Esophagus squamous epithelium (tissue), 5 donors: ENCODE measurements around the gene TAB2. TPM values are rescaled to one million over a fixed set of nuclear protein-coding genes. Genes with fewer than 3 reads are reported as not detected.

Source experiments
- DNase-seq: peaks from one replicate; lab custom pipeline; 2025; lab: John Stamatoyannopoulos, UW
- H3K27ac ChIP-seq, 4 donors: fragments of 200-600 bp; sonication (generic); one replicate each; pipeline ENCODE4 v1.5.1; 2016 to 2019; ENCODE audit warnings: mild to moderate bottlenecking in 1 of 4
- H3K27me3 ChIP-seq, 4 donors: fragments of 200-600 bp; sonication (generic); 1 replicate in 3 of 4; 2 replicates in 1 of 4; pipeline versions ENCODE4 v1.5.1 to v1.6.0; 2017 to 2021; ENCODE audit warnings: antibody characterized with exemption in 1 of 4
- H3K36me3 ChIP-seq, 3 donors: fragments of 200-600 bp; sonication (generic); one replicate each; pipeline ENCODE4 v1.5.1; 2016 to 2019
- H3K4me1 ChIP-seq, 3 donors: fragments of 200-600 bp; sonication (generic); one replicate each; pipeline ENCODE4 v1.5.1; 2017 to 2019
- H3K4me3 ChIP-seq, 4 donors: fragments of 200-600 bp; sonication (generic); 1 replicate in 3 of 4; 2 replicates in 1 of 4; pipeline ENCODE4 v1.5.1; 2016 to 2019; ENCODE audit warnings: mild to moderate bottlenecking in 2 of 4, moderate library complexity in 1 of 4
- H3K9me3 ChIP-seq, 3 donors: fragments of 200-600 bp; sonication (generic); one replicate each; pipeline ENCODE4 v1.5.1; 2016 to 2019
- CTCF ChIP-seq, 6 experiments: fragments of 450-650 bp in 4 of 6; fragments of 200-600 bp in 2 of 6; sonication (generic) in 2 of 6; IDR thresholded peaks; one replicate each; pipeline ENCODE4 v1.5.1; 2016 to 2019; ENCODE audit warnings: antibody characterized with exemption in 6 of 6, mild to moderate bottlenecking in 4 of 6, moderate library complexity in 4 of 6
- POLR2A ChIP-seq, 4 donors: fragments of 450-650 bp; IDR thresholded peaks; one replicate each; pipeline ENCODE4 v1.6.1; 2017; ENCODE audit warnings: antibody characterized with exemption in 4 of 4, mild to moderate bottlenecking in 4 of 4, moderate library complexity in 3 of 4
- WGBS, 2 donors: methylation state at CpG; one replicate each; pipeline ENCODE4 v1.1.5; 2018; 5-methylcytosine and 5-hydroxymethylcytosine counted together
- intact Hi-C: fragments of 100-400 bp; cut with DNase I; formaldehyde crosslinking; loops from one replicate; pipeline ENCODE4 v1.15.0; 2022
- total RNA-seq, 4 donors: library from RNA; depleted of rRNA; stranded (reverse); fragments of >200 nt; gene quantifications; one replicate each; pipeline ENCODE4 v1.1.0, GENCODE V29; 2016
- donor health status: DM: yes; HTN: yes; CAD: no.

The TAB2 gene
- total RNA-seq, 4 donors from 2014 or later, result 27.6 to 47.1 (median 31.0) TPM

DNA sequence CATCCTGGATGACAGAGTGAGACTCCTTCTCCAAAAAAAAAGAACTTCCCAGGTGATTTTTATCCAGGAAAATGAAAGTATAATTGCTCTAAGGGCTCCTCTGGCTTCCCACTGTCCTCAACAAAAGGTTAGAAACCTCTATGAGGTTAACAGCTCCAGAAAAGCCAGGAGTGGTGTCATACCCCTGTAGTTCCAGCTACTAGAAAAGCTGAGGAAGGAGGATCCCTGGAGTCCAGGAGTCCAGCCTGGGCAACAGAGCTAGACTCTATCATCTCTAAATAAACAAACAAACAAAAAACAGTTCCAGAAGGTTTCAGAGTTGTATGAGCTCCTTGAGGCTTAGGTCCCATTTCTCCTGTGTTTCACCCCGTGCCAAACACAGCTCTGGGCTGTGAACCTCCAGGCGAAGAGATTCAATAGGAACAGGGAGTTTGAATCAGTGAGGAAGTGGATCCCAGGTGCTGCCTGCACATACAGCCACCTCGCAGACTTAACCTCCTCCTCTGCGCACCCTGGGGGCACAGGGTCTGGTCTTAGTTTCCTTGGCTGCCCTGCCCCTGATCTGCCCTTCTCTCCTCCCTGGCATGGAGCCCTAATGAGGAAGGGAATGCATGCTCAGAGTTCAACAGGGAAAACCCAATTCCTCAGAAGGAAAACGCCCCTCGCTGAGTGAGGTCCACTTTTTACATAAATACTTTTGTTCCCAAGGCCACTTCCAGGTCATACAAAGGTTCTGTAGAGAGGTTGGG, 136.3 kb downstream of the TAB2 start:
- TF ChIP-seq CTCF (IDR thresholded peaks at IDR 0.05) (no peak), POLR2A (IDR thresholded peaks at IDR 0.05) (no peak)
- 37 to 74% methylated on average over 5 to 6 of the region's 6 CpGs for WGBS, 2 donors
- no peak for DNase-seq
- intact Hi-C loops, result no loop called here
- Histone ChIP-seq H3K4me3 (peak overlapping the region in 2 of 4 donors; percentile 7 to 34), H3K27ac (peak overlapping the region in 3 of 4 donors; percentile 45 to 65 (median 64)), H3K36me3 (no peaks in the 10 kb centered on the region), H3K27me3 (peaks cover 0 to 66% (median 0%) of the 10 kb centered on the region in 4 donors), H3K9me3 (no peaks in the 10 kb centered on the region), H3K4me1 (peaks cover 24 to 45% (median 28%) of the 10 kb centered on the region in 3 donors)

GRCh38 chr6:149454346-149454848, 136.9 kb downstream of the TAB2 start:
- Histone ChIP-seq H3K4me1 (peaks cover 24 to 45% (median 28%) of the 10 kb centered on the region in 3 donors), H3K36me3 (no peaks in the 10 kb centered on the region), H3K27ac (peak overlapping the region in 3 of 4 donors; percentile 45 to 65 (median 64)), H3K27me3 (peaks cover 0 to 64% (median 0%) of the 10 kb centered on the region in 4 donors), H3K4me3 (peak overlapping the region in 2 of 4 donors; percentile 7 to 34), H3K9me3 (no peaks in the 10 kb centered on the region)
- TF ChIP-seq POLR2A (IDR thresholded peaks at IDR 0.05), result no peak
- DNase-seq, result no peak
- intact Hi-C loops, result no loop called here
- 4 to 60% methylated on average over 1 to 3 of the region's 15 CpGs for WGBS, 2 donors

GRCh38 chr6:149455031-149455732, 137.7 kb downstream of the TAB2 start:
- TF ChIP-seq POLR2A (IDR thresholded peaks at IDR 0.05) (no peak), CTCF (IDR thresholded peaks at IDR 0.05) (no peak)
- WGBS, 2 donors, result 60 to 80% methylated on average over 7 to 8 of the region's 11 CpGs
- Histone ChIP-seq H3K36me3 (no peaks in the 10 kb centered on the region), H3K9me3 (no peaks in the 10 kb centered on the region), H3K27ac (peak overlapping the region in 3 of 4 donors; percentile 45 to 65 (median 64)), H3K4me3 (no peak overlapping the region), H3K4me1 (peaks cover 24 to 44% (median 28%) of the 10 kb centered on the region in 3 donors), H3K27me3 (peaks cover 0 to 64% (median 0%) of the 10 kb centered on the region in 4 donors)
- no peak for DNase-seq
- intact Hi-C loops, result no loop called here

GRCh38 chr6:149456311-149457021, 139.0 kb downstream of the TAB2 start:
- intact Hi-C loops, result no loop called here
- TF ChIP-seq POLR2A (IDR thresholded peaks at IDR 0.05) (no peak), CTCF (IDR thresholded peaks at IDR 0.05) (no peak)

DNA sequence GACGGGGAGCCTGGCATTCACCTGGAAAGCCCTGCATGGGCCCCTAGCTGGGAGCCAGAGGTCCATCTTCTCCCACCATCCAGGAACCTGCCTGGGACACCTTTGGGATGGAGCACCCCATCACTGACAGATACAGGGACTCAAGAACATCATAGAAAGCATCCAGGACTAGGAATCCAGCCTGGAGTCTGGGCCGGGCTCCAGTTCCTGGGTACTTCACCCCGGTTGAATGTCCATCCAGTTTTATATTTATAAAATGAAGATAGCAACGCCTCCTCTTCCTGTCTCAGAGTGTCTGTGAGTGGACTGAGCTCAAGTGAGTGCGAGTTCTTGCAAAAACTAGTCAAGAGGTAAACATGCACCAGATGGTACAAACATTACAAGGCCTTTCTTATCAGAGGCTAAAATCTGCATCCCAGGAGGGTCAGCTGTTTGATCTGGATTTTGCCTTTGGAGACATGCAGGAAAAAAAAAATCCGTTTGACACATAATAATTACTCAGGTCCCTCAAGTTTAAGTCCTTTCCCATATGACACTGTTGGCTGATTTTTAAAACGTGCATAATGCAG, 139.9 kb downstream of the TAB2 start:
- H3K36me3 ChIP-seq, result no peaks in the 10 kb centered on the region
- H3K9me3 ChIP-seq, result no peaks in the 10 kb centered on the region
- WGBS, 2 donors, result 56 to 61% methylated on average over 6 of the region's 7 CpGs
- TF ChIP-seq CTCF (IDR thresholded peaks at IDR 0.05), result no peak
- TF ChIP-seq POLR2A (IDR thresholded peaks at IDR 0.05), result no peak
- H3K4me1 ChIP-seq, result peaks cover 20 to 24% (median 20%) of the 10 kb centered on the region in 3 donors
- intact Hi-C loops, result no loop called here
- H3K27me3 ChIP-seq, result peaks cover 0 to 48% (median 0%) of the 10 kb centered on the region in 4 donors
- H3K4me3 ChIP-seq, result no peak overlapping the region
- peak overlapping the region in 1 of 4 donors; percentile 45 for H3K27ac ChIP-seq
- DNase-seq, result no peak

More at GRCh38 chr6:149456311-149457021, 139.0 kb downstream of the TAB2 start:
- WGBS, 2 donors, result 60 to 83% methylated on average over 1 to 27 of the region's 49 CpGs
- Histone ChIP-seq H3K36me3 (no peaks in the 10 kb centered on the region), H3K27ac (no peak overlapping the region), H3K27me3 (peaks cover 0 to 54% (median 0%) of the 10 kb centered on the region in 4 donors), H3K4me3 (no peak overlapping the region), H3K9me3 (no peaks in the 10 kb centered on the region), H3K4me1 (peaks cover 22 to 31% (median 23%) of the 10 kb centered on the region in 3 donors)
- DNase-seq, result no peak
